Measurements from ENCODE around the gene C3orf38.
"Not testable (repeated sequence)": the region's sequence is repeated elsewhere in the genome, so short reads cannot be mapped to it uniquely, and the experiment has no call there.

C3orf38 gene

DNA sequence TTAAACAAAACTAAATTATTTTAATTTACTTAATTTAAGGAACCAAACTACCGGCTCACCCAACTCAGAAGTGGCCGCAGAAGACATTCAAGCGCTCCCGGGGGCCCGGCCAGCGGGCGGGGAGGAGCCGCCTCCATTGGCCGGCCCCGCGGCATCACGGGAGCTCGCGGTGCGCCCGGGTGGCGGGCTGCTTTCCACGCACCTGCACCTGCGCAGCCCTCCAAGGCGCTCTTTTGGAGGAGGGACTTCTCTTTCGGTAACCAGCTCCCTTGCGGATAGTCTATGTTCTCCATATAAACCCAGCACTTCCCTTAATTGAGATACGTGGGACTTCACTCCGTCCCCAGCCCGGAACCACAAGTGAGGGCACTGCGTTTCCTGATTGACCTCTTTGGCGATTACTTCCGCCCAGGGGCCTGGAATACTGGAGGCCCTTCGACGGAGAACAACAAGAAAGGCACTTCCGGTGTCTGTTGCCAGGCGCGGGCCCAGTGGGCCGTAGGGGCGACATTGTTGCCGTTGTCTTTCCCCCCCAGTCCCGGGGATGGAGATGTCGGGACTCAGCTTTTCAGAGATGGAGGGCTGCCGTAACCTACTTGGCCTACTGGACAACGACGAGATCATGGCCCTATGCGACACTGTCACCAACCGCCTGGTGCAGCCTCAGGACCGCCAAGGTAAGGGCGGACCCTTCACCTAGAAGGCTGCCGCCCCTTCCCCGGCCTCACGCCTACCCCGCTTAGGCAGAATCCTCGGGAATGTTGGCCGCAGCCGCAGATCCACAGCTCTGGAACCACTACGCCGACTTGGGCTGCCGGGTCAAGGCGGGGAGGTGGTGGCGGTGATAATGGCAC is at the start of gene C3orf38:
TSS of gene C3orf38 (plus strand) at position 451 of the 854 bp plus-strand sequence. CDS start at position 545, 94 bp downstream.
- DNase-seq, result peak; percentile 87 to 91

DNA sequence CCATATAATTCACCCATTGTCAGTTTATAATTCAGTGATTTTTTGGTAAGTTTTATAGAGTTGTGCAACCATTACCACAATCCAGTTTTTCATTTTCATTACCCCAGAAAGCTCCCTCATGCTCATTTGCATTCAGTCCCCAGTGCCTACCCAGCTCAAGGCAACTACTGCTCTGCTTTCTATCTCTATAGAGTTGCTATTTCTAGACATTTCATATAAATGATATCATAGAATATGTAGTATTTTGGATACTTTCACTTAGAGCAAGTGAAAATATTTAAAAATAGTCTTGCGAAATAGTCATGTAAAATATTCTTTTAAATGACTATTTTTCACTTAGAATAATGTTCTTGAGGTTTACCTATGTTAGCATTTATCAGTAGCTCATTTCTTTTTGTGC is 48.6 kb upstream of the C3orf38 start:
- DNase-seq, result no peak

DNA sequence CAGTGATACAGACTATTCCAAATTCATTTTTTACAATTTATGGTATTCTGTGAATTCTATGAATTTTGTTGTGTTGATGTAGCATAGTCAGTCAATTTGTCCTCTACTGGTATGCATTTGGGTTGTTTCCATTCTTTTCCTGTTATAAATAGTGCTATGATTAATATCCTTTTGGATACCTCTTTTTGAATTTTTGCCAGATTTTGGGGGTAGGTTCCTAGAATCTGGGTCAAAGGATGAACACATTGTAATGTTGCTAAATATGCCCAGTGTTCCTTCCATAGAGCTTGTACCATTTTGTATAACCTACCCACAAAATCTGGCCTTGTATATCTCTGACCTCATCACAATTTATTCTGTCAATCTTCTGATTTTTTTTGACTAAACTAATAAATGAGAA is 44.4 kb upstream of the C3orf38 start:
- DNase-seq, result no peak

DNA sequence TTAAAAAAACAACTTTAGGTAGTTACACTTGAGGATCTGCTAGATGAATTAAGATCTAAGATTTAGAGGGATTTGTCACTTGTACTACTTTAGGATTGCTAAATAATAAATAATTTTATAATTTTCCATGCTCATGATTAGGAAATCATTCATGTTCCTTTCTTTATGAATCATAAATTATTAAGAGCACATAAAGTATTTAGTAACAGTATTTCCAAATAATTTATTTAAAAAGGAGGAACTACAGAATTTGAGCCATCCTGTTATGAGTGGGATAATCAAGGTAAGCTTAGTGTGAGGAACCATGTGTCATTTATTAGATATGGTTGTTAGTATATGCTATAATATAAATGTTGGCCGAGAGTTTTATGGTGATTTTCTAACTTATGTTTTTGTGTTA is 37.5 kb upstream of the C3orf38 start:
- peak; percentile 38 to 39 for DNase-seq

DNA sequence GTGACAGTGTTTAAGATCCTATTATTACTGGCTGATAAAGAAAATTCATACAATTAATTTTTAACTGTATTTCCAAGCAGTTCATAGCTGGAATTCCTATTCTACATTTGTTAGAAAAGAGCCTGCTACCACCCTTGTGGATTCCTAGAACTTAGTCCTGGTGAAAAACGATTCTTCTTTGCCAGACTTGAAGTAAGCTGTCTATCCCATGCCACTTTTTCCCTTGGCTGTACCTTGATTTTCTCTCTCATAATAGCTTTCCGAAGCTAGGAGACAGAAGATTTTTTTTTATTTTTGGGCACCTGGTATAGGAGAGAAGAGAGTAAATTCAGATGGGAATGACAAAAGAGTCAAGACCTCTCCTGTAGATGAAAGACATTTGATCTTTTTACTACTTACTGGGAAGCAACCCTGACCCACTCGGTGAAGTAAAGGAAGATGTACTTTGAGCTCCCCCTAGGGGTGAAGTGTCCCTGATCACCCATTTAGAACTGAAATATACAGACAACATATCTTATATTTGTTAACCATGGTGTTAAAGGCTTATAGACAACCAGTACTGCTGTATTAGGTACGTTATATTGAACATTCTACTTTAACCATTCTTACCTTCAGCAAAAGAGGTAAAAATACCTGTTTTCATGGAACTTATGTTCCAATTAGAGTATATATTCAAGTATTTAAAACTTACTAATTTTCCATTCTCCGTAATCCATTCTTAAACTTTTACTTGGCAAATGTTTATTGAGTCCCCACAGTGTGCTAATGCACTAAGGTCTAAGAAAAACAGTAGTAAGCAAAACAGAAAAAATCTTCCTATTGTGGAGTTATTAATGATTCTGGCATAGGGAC is 36.2 kb upstream of the C3orf38 start:
- peak; percentile 45 to 91 for DNase-seq

DNA sequence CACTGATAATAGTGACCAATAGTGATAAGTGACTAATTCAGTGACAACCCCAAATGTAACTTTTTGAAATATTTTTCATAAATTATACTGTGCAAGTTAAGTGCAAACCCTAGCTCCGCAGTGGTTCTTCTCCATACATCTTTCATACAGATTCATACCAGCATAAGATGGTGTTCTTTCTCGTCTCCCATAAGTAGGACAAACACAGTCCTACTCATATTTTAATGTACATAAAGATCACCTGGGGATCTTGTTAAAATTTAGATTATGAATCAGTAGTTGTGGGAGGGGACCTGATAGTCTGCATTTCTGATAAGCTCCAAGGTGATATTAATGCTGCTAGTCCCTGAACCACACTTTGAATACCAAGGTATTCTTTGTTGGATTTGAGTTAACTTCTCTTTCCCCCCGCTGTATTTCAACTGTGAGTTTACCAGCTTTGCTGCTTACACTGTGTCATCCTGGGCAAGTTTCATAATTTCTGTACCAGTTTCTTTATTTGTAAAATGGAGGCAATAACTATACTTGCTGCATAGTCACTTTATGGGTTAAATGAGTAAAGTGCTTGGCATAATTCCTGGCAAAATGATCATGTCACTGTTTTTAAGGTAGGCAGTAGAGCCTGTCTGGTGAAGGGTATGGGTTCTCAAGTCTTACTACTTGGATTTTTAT is 34.7 kb upstream of the C3orf38 start:
- no peak for DNase-seq

DNA sequence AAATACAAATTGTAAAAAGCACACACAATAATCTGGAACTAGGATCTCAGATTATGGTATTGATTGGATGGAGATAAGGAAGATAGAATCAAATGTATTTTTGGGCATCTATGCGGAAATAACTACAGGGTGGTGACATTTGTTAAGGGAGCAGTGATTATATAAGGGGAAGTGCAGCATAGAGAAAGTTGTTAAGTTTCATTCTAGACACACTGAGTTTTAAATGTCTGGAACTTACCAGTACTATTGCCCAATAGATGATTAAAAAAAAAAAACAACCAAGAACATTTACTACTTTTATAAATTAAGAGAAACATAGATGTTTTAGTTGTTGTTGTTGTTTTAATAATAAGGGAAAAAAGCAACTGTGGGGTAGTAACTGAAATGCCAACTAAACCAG is 32.1 kb upstream of the C3orf38 start:
- DNase-seq, result peak in 1 of 2 donors; percentile 6

DNA sequence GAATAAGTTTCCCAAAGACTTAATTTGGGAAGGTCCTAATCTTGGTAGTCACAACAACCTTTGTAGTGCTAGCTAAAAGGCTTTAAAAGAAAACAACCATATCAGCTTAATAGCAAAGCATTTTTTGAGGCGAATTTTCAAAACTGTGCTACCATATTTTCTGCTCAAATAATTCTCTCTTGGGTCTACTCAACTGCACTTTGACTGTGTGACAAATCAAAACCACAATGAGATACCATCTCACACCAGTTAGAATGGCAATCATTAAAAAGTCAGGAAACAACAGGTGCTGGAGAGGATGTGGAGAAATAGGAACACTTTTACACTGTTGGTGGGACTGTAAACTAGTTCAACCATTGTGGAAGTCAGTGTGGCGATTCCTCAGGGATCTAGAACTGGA is 31.2 kb upstream of the C3orf38 start:
- not testable (repeated sequence) for DNase-seq

DNA sequence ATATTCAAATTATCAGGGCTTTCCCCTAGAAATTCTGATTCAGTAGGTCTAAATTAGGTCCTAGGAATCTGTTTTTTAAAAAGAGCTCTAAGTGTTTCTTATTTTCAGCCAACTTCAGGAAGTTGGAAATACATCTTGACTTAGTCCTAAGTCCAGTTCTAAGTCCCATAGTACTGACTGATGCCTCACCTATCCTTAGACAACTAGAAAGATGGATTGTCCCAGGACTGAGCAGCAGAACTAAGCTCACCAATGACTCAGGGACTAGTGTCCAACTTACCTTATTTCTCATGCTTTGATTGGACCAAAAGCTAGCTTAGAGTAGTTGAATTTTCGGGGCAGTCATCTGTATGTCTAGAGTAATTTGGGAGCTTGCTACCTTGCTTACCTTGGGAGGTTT is 26.2 kb upstream of the C3orf38 start:
- DNase-seq, result peak; percentile 22 to 33

DNA sequence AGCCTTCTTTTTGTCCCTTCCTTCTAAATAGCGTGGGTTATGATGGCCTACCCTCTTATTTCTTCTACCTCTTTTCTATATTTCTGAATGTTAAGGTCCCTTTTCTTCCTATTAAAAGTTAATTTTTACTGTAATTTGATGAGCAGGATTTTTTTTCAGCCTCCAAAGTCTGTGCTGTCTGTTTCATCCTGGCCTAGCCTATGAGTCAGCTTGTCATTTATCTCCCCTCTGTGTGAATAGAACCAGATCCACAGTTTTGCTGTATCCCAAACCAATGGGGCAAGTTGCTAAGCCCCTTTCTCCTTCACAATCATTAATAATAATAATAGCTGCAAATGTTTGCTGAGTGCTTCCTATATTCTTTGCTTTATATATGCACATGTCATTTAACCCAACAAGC is 18.1 kb upstream of the C3orf38 start:
- no peak for DNase-seq

DNA sequence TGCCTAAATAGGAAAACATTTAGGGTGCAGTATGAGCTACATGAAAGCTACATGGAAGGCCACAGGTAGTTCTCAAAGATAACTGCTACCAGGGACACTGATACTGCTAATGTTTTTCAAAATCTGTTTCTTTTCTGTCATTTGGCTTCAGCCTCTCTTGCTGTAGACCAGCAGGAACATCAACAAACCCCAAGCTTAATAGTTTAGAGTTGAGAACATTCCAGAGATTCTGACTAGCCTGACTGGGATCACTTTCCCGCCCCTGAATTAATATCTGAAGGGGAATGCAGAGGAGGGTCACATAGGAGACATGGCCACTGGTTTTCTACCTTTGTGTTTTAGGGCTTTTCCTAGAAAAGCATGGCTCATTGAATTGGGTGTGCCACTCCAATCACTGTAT is 16.9 kb upstream of the C3orf38 start:
- DNase-seq, result no peak

DNA sequence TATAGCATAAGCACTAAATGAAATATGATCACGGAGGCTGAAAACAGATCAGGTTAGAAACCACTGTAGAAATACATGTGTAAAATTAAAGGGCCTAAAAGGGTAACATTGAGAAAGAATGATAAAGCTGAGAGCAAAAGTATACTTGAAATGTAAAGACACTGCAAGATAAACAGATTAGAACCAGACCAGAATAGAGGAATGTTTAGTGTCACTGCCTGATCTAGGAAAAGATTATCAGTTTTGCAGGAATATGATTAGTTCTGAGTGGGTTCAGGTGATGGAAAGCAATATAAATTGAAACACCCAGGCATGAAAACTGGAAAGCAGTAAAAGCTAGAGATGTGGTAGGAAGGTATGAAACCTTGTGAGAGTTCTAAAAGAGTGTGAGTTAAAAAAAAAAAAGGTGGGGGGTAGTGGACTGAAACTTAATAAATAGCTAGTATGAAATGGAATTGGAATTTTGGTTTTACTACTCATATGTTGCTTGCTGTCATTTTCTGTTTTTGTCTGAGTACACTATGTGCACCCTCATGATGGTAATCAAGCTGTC is 16.0 kb upstream of the C3orf38 start:
- no peak for DNase-seq

DNA sequence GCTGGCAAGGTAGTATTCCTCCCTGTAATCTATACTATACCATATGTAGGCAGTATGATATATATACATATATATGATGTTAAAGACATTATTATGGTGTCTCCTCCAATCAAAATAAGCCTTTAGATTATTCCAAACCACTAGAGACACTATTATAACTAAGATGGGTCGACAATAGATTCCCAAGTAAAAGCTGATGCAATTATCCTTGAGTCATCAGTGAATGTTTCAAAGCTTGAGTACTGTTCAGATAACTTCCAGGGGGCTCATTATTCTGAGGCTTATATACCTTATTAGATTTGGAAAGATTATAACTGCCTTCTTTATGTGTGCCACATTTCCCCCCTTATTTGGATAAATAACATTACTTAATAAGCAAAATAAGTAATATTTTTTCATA is 11.9 kb upstream of the C3orf38 start:
- no peak for DNase-seq

DNA sequence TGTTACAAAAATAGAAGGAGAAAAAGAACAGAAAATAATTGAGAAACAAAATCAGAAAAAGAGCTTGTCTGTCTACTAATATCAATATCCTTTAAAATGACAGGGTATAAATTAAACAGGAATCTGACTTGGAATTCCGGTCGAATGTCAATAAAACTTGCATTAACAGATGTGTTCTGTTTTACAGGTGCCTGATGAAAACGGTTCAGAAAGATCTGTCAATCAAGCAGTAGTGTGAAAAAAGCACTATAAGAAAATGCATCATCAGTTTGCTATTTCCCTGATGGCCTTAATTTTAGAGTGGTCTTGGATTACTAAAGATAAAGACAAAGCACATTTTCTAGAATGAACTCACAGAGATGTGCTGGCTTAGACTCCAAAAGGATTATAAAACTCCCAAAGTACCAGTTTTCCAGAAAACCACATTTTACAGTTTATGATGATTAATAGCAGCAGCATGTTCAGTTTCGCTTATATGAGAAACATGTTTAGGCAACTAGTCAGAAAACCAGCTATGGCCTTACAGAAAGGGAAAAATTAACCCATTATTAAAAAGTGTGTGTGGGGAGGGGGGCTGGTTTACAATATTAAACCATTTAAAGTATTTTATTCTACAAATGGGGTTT is 8.2 kb upstream of the C3orf38 start:
- DNase-seq, result no peak

DNA sequence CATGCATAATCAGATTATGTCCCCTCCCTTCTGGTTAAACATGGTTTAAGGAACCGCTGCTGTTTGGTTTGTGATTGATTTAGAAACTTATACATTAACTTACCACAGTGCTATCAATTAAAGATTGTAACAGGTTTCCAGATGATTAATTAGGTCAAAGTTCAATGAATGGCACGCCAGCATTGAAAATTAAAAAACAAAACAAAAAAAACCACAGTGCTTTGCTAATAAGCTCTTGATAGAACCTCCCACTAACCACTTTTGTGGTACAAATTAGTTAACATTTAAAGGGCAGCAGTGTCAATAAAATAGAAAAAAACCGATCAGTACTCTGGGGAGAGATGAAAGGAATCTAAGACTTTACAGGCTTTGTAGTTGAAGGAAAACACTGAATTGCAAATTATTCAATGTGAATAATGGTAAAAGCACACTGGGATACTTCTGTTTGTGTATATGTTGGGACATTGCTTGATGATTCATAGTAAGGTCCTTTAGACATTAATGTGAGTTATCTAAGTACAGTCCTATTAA is 7.6 kb upstream of the C3orf38 start:
- no peak for DNase-seq

DNA sequence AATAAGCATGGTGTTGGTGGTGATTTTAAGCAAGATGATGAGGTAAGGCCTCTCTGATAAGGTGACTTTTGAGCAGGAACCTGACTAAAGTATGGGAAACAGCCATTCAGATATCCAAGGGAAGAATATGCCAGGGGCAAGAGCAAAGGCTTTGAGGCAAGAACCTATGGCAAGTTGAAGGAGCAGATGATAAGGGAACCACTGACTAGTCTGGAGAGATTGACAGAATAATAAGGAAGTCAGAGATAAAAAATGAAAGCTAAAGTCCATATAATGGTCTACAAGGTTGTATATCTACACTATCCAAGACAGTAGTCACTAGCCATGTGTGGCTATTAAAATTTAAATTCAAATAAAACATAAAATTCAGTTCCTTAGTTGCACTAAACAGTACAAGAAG is 2.5 kb upstream of the C3orf38 start:
- DNase-seq, result no peak

DNA sequence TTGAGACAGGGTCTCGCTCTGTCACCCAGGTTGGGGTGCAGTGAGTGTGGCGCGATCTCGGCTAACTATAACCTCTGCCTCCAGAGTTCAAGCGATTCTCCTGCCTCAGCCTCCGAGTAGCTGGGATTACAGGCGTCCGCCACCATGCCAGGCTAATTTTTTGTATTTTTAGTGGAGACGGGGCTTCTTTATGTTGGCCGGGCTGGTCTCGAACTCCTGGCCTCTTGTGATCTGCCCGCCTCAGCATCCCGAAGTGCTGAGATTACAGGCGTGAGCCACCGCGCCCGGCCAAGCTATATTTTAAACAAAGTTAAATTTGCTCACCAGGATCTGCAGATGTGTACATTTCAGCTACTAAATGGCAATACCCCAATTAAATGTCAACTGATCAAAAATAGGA is 1.1 kb upstream of the C3orf38 start:
- DNase-seq, result no peak

DNA sequence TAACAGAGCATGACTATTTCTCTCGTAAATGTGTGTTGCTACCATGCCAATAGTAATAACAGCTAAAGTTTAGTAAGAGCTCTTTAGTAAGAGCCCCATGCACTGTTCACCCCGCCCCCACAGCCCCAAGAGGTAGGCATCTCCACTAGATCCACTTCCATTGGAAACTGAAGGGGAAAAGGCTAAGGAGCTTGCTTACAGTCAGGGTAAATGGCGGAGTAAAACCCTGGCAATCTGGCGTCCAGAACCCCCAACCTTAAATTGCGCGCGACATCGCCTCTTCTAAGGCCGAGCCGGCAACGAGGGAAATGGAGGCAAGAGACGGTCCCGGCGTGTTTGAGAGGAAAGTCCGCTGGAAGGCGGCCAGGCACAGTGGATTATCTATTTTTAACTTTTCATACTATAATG is 654 bp upstream of the C3orf38 start:
- peak; percentile 42 to 62 for DNase-seq

DNA sequence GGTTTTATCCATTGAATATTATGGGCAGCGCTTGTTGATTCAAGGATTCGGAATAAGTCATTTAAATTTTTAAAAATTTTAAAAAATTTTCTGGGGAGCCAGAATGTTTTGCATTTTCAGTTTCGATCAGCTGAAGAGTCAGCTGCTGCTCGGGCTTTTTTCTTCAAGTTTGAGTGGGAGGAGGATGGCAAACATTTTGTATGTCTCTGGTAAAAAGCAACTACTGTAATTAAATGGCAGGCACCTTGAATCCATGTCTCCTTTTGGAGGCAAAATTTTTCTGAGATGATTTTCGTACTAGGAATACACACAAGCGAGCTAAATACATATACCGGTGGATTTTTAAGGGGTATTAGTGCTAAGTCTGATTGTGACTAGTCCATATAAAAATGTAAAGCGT is 612 bp downstream of the C3orf38 start:
- peak; percentile 74 to 78 for DNase-seq

DNA sequence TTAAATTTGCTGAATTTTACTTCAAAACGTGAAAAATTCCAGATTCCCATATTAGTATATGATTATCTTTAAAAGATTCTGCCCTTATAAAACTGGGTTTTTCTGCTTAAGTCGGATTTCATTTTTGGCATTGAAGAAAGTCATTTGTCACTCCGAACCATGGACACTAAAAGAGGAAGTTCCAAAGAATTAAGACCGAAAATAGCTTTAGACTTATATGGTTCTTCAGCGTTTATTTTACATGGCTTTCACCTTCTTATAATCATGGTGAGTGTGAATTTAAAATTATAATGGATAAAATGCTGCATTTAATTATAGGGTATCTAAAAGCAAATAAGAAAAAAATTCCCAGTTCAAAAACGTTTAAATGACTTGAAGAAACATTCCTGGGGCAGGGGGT is 1.0 kb downstream of the C3orf38 start:
- peak; percentile 41 to 50 for DNase-seq

DNA sequence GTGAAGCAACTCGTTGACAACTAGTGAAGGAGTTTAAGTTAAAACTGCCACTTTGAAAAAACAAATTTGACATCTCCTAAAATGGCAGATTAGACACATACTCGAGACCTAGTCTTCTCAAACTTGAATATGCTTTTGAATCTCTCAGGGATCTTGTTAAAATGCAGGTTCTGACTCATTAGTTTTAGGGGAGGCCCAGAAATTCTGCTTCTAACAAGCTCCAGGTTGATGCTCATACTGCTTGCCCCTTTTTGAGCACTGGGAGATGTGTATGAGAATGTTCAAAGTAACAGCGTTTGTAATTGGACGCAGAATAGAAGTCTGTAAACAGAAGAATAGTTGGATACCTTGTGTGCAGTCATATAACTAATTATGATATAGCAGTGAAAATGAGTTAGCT is 1.6 kb downstream of the C3orf38 start:
- no peak for DNase-seq

DNA sequence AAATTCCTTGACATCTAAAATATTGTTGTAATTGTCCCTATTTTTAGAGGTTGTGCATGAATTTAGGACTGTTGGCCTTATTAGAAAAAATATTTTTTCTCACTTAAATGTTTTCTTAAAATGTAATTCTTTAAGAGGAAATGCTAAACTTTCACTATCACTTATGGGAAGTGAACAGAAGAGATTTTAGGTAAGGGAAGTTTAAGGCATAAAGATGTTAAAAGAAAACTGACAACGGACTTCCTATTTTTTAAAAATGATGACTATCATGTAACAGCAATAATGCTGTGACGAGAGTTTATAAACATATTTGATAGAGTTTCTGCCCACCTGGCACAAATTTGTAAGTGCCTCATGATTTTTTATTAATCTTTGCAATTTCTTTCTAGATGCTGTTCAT is 3.1 kb downstream of the C3orf38 start:
- DNase-seq, result peak; percentile 12 to 21

Measured in inflammatory macrophage treated with lipopolysaccharide for 1 hour (primary cell).